ENCODE results near the gene DGCR2. TPM values are rescaled to one million over a fixed set of nuclear protein-coding genes. Genes with fewer than 3 reads are reported as not detected.

Gene DGCR2
- total RNA-seq, 4 donors from 2014 or later = 44.1 to 76.5 (median 56.3) TPM

- Histone ChIP-seq H3K4me3 (no peak overlapping the region), H3K36me3 (peaks cover 0 to 100% of the 10 kb centered on the region in 2 donors), H3K9me3 (no peaks in the 10 kb centered on the region), H3K27ac (no peak overlapping the region), H3K27me3 (no peaks in the 10 kb centered on the region), H3K4me1 (no peaks in the 10 kb centered on the region)
- TF ChIP-seq CTCF (IDR thresholded peaks at IDR 0.05) = no peak
- no peak for TF ChIP-seq POLR2AphosphoS5 (IDR thresholded peaks at IDR 0.05)
- no peak for TF ChIP-seq EP300 (IDR thresholded peaks at IDR 0.05)
- TF ChIP-seq POLR2A (IDR thresholded peaks at IDR 0.05) = no peak
- ATAC-seq = no peak
- WGBS, 2 donors (ENCODE audit: low coverage in 1 of 2) = 88 to 96% methylated on average over 2 to 3 of the region's 5 CpGs
Observed at GRCh38 chr22:19046719-19047609, 75.2 kb downstream of the DGCR2 start.

GRCh38 chr22:19046287-19046686, 75.9 kb downstream of the DGCR2 start:
- Histone ChIP-seq H3K4me3 (no peak overlapping the region), H3K27me3 (no peaks in the 10 kb centered on the region), H3K27ac (no peak overlapping the region), H3K36me3 (peaks cover 0 to 100% of the 10 kb centered on the region in 2 donors), H3K9me3 (no peaks in the 10 kb centered on the region), H3K4me1 (no peaks in the 10 kb centered on the region)
- ATAC-seq = no peak
- no peak for TF ChIP-seq CTCF (IDR thresholded peaks at IDR 0.05)
- WGBS, 2 donors (ENCODE audit: low coverage in 1 of 2) = 100% methylated on average over 1 of the region's 2 CpGs

- Histone ChIP-seq H3K27me3 (no peaks in the 10 kb centered on the region), H3K4me3 (no peak overlapping the region), H3K36me3 (peaks cover 0 to 100% of the 10 kb centered on the region in 2 donors), H3K9me3 (no peaks in the 10 kb centered on the region), H3K27ac (no peak overlapping the region), H3K4me1 (no peaks in the 10 kb centered on the region)
- TF ChIP-seq CTCF (IDR thresholded peaks at IDR 0.05) (no peak), POLR2AphosphoS5 (IDR thresholded peaks at IDR 0.05) (no peak), EP300 (IDR thresholded peaks at IDR 0.05) (no peak), POLR2A (IDR thresholded peaks at IDR 0.05) (no peak)
- no peak for ATAC-seq
- WGBS, 2 donors (ENCODE audit: low coverage in 1 of 2) = 79 to 92% methylated on average over 6 to 7 of the region's 7 CpGs
Observed at GRCh38 chr22:19045094-19045493, 77.1 kb downstream of the DGCR2 start.

GRCh38 chr22:19044381-19044780, 77.8 kb downstream of the DGCR2 start:
- Histone ChIP-seq H3K4me3 (no peak overlapping the region), H3K27me3 (no peaks in the 10 kb centered on the region), H3K36me3 (peaks cover 0 to 100% of the 10 kb centered on the region in 2 donors), H3K27ac (no peak overlapping the region), H3K4me1 (no peaks in the 10 kb centered on the region), H3K9me3 (no peaks in the 10 kb centered on the region)
- TF ChIP-seq EP300 (IDR thresholded peaks at IDR 0.05) (no peak), POLR2AphosphoS5 (IDR thresholded peaks at IDR 0.05) (no peak), POLR2A (IDR thresholded peaks at IDR 0.05) (no peak), CTCF (IDR thresholded peaks at IDR 0.05) (no peak)
- WGBS, 2 donors (ENCODE audit: low coverage in 1 of 2) = 87 to 95% methylated on average over 4 to 5 of the region's 6 CpGs
- no peak for ATAC-seq
